GM12801 (cell line): ENCODE results near the gene KLF11.

Experiments
- CTCF ChIP-seq: IDR thresholded peaks from one replicate; pipeline ENCODE4 v1.5.1; 2011; ENCODE audit warnings: control low read depth; ENCODE audit not compliant: insufficient read length; ENCODE audit errors: extremely low read depth

The KLF11 gene

DNA sequence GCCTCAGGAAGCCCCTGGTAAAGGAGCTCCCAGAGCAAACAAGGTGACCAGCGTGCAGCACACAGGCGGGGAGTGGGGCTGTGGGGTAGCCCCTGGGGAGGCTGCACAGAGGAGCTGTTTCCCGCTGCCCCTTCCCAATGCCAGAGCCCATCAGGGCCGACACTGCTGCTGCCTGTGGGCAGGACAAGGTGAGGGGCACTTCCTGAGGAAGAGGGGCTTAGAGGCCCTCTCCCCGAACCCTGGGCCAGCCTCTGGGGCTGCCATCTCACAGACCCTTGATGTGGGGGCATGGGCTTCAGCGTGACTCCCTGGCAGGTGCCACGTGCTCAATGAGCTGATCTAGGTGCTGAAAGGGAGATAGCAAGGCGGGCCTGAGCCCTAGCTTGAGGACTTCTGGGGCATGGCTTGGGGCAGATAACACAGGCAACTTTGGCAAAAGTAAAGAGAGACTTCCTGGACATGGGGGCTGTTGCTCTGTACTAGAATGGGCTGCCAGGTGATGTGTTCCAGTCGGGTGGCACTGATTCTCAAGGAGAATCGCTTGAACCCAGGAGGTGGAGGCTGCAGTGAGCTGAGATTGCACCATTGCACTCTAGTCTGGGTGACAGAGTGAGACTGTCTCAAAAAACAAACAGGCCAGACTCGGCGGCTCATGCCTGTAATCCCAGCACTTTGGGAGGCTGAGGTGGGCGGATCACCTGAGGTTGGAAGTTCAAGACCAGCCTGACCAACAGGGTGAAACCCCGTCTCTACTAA is 9.9 kb upstream of the KLF11 start:
- TF ChIP-seq CTCF: no peak

DNA sequence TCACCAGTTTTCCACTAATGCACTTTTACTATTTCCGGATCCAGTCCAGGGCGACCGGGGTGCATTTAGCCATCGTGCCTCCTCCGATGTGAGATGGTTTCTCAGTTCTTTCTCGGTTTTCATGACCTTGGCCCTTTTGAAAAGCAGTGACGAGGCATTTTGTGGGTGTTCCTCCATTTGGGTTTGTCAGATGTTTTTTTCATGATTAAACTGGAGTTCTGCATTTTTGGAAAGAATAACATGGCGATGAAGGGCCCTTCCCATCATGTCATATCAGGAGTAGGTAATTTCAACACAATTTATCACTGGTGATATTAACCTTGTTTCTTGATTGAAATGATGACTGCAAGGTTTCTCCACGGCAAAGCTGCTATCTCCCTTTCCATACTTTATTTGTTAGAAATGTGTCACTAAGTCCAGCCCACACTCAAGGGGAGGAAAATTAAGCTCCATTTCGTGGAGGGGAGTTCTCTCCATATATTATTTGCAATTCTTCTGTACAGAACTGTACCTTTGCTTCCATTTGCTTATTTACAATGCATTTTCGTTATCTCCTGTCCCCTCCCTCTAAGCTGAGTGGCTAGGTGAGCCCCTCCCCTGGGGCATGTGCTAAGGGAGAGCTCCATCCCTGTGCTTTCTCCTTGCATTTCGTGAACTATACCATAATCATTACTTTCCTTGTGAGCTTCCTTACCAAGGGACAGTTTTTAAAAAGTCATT is 8.9 kb upstream of the KLF11 start:
- TF ChIP-seq CTCF: no peak

DNA sequence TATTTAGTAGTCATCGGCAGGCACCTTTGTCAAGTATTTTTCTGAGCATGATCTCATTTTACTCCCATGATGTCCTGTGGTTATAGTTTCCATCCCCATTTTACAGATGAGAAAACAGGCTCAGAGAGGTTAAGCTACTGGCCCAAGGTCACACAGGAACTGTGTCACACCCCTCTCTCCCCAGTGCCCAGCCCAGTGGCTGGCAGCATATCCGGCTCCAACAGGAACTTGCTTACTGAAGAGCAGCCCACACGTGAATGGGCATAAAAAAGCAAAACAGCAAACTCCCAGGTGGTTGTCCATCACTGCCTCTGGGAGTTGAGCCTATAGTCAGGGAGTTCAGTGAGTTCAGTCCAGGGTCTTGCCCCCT is 8.3 kb upstream of the KLF11 start:
- no peak for TF ChIP-seq CTCF

DNA sequence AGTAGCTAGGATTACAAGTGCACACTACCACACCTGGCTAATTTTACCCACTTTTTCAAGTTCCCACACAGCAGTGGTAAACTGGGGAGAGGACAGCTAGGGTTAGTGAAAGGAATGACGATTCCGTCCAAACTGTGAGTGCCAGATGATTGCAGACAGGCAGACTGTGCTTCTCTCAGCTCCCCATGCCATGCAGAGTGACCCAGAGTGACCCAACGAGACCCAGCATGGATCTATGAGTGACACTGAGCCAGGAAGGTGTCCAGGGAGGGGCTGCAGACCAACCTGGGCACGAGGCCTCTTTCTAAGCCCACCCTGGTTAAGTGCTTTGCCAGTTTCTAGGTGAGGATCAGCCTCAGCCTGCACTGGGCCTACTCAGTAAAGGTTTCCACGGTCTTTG is 7.7 kb upstream of the KLF11 start:
- TF ChIP-seq CTCF: no peak

GRCh38 chr2:10036095-10036884 is 7.1 kb upstream of the KLF11 start:
- TF ChIP-seq CTCF: no peak

DNA sequence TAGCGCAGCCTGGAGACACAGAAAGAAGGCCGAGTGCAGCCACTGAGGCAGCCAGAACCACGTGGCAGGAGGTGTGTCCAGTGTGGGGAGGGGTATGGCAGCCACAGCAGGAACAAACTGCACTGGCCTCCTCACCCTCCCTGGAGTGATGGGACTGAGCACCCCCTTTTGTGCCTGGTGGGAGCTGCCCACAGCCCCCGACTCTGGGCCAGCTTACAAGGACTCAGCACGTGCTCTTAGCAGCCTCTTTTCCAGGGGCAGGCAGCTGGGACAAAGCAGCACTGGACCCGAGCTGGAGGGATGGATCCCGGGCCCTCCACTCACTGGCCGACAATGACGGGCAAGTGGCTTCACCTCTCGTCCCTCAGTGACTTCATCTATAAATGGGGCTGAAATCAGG is 5.2 kb upstream of the KLF11 start:
- TF ChIP-seq CTCF: no peak

GRCh38 chr2:10038716-10039115 is 4.6 kb upstream of the KLF11 start:
- TF ChIP-seq CTCF: no peak
